AG09309 (cell line): ENCODE measurements around the gene CADM1.

ENCODE experiments used
- DNase-seq: peaks from one replicate; pipeline ENCODE4 v3.0.0-alpha.2; 2010; ENCODE audit warnings: low read depth
- H3K4me3 ChIP-seq: 2 replicates; pipeline ENCODE4 v1.5.1; 2011; ENCODE audit warnings: mild to moderate bottlenecking, low read depth, low read length, moderate library complexity; ENCODE audit not compliant: control insufficient read depth
- CTCF ChIP-seq: IDR thresholded peaks from 2 replicates; pipeline ENCODE4 v1.5.1; 2011; ENCODE audit warnings: mild to moderate bottlenecking, low read depth, low read length, inconsistent platforms; ENCODE audit not compliant: insufficient read depth, control insufficient read depth; ENCODE audit errors: missing control alignments

Gene CADM1

GRCh38 chr11:115528225-115528624, 24.0 kb upstream of the CADM1 start:
- TF ChIP-seq CTCF: no peak
- no peak for DNase-seq
- no peak overlapping the region for H3K4me3 ChIP-seq

GRCh38 chr11:115527534-115528125, 23.4 kb upstream of the CADM1 start:
- TF ChIP-seq CTCF: no peak
- no peak for DNase-seq
- no peak overlapping the region for H3K4me3 ChIP-seq

GRCh38 chr11:115525531-115526006, 21.4 kb upstream of the CADM1 start:
- DNase-seq: no peak
- TF ChIP-seq CTCF: no peak
- H3K4me3 ChIP-seq: no peak overlapping the region

- no peak for DNase-seq
- TF ChIP-seq CTCF: no peak
- no peak overlapping the region for H3K4me3 ChIP-seq
These were observed 20.4 kb upstream of the CADM1 start for GRCh38 chr11:115524572-115524971.

- TF ChIP-seq CTCF: no peak
- DNase-seq: no peak
- H3K4me3 ChIP-seq: no peak overlapping the region
These were observed 19.6 kb upstream of the CADM1 start for GRCh38 chr11:115523727-115524399.

GRCh38 chr11:115522302-115522701, 18.1 kb upstream of the CADM1 start:
- no peak for DNase-seq

More at GRCh38 chr11:115522302-115522701, 18.1 kb upstream of the CADM1 start:
- H3K4me3 ChIP-seq: no peak overlapping the region
- TF ChIP-seq CTCF: no peak
